H1 (cell line): ENCODE measurements around the gene HSD11B1L. TPM values are rescaled to one million over a fixed set of nuclear protein-coding genes. Genes with fewer than 3 reads are reported as not detected.
A peak's percentile ranks its signal among the peaks of the same experiment; 100 is the strongest.

Experiments
- CTCF ChIA-PET: fragments of 300-600 bp; sonication (Branson Sonifier 250); formaldehyde crosslinking; loops from one replicate; lab custom pipeline; 2021; ENCODE audit not compliant: partially characterized antibody; lab: Charles Lee
- POLR2A ChIA-PET: fragments of 300-600 bp; sonication (Branson Sonifier 250); formaldehyde crosslinking; loops from one replicate; lab custom pipeline; 2021; ENCODE audit warnings: inconsistent platforms; ENCODE audit not compliant: partially characterized antibody; lab: Charles Lee
- DNase-seq, 2 experiments: peaks; one replicate each; pipeline versions ENCODE4 v3.0.0 to v3.0.0-alpha.2; 2010 to 2022; ENCODE audit warnings: low spot score in 2 of 2, low read depth in 1 of 2, mixed read lengths in 1 of 2
- FAIRE-seq: peaks from 2 replicates; lab custom pipeline; 2011; peaks lifted over from hg19 to GRCh38; lab: Jason Lieb, UNC
- H2AFZ ChIP-seq: 2 replicates; pipeline ENCODE4 v1.8.1; 2012; ENCODE audit warnings: low read length, inconsistent platforms
- H2AK5ac ChIP-seq: 2 replicates; pipeline ENCODE4 v1.6.1; 2013; ENCODE audit warnings: low read depth, low read length
- H2BK120ac ChIP-seq: replicated peaks from 2 replicates; pipeline ENCODE3; 2013; ENCODE audit warnings: low read depth, low read length, inconsistent platforms
- H2BK12ac ChIP-seq: 2 replicates; pipeline ENCODE4 v1.6.1; 2013; ENCODE audit warnings: low read depth, low read length
- H2BK15ac ChIP-seq: 2 replicates; pipeline ENCODE4 v1.6.1; 2013; ENCODE audit warnings: low read length
- H2BK20ac ChIP-seq: 2 replicates; pipeline ENCODE4 v1.6.1; 2013; ENCODE audit warnings: low read length
- H2BK5ac ChIP-seq: 2 replicates; pipeline ENCODE4 v1.6.1; 2013; ENCODE audit warnings: low read depth, low read length
- H3K14ac ChIP-seq: 2 replicates; pipeline ENCODE4 v1.6.1; 2013; ENCODE audit warnings: inconsistent platforms; ENCODE audit not compliant: insufficient read length
- H3K18ac ChIP-seq: 2 replicates; pipeline ENCODE4 v1.6.1; 2013; ENCODE audit warnings: low read length; ENCODE audit errors: extremely low read depth
- H3K23ac ChIP-seq: 2 replicates; pipeline ENCODE4 v1.6.1; 2013; ENCODE audit warnings: inconsistent platforms; ENCODE audit not compliant: insufficient read length
- H3K23me2 ChIP-seq: 2 replicates; pipeline ENCODE4 v1.6.1; 2013; ENCODE audit warnings: low read depth, low read length
- H3K27ac ChIP-seq: 2 replicates; pipeline ENCODE4 v1.6.1; 2011; ENCODE audit warnings: low read depth, low read length, inconsistent platforms
- H3K27me3 ChIP-seq, 4 experiments: replicated peaks in 1 of 4; 1 replicate in 1 of 4; 2 replicates in 3 of 4; pipeline versions ENCODE4 v1.6.1 to v1.8.1; 2011 to 2013; ENCODE audit warnings: low read length in 3 of 4, mild to moderate bottlenecking in 3 of 4, inconsistent platforms in 2 of 4, mixed read lengths in 2 of 4, moderate library complexity in 1 of 4; ENCODE audit not compliant: control insufficient read depth in 3 of 4, insufficient read depth in 3 of 4; ENCODE audit errors: extremely low read depth in 1 of 4
- H3K36me3 ChIP-seq, 4 experiments: 2 replicates each; pipeline versions ENCODE4 v1.6.1 to v1.8.1; 2011 to 2013; ENCODE audit warnings: mild to moderate bottlenecking in 4 of 4, low read length in 3 of 4, moderate library complexity in 2 of 4, control low read depth in 1 of 4, inconsistent platforms in 1 of 4; ENCODE audit not compliant: insufficient read depth in 4 of 4, control insufficient read depth in 2 of 4
- H3K4ac ChIP-seq: replicated peaks from 2 replicates; pipeline ENCODE3; 2013; ENCODE audit warnings: low read length, low read depth, mixed read lengths, inconsistent platforms; ENCODE audit not compliant: insufficient read length
- H3K4me1 ChIP-seq, 4 experiments: replicated peaks in 1 of 4; 1 replicate in 1 of 4; 2 replicates in 3 of 4; pipeline versions ENCODE4 v1.6.1 to v1.8.1; 2011 to 2013; ENCODE audit warnings: low read length in 3 of 4, inconsistent platforms in 2 of 4, mixed read lengths in 1 of 4; ENCODE audit not compliant: insufficient read depth in 4 of 4, control insufficient read depth in 3 of 4
- H3K4me2 ChIP-seq, 2 experiments: 2 replicates each; pipeline versions ENCODE4 v1.6.1 to v1.8.1; 2011 to 2013; ENCODE audit warnings: low read depth in 2 of 2, low read length in 2 of 2, control low read depth in 1 of 2, inconsistent platforms in 1 of 2, mild to moderate bottlenecking in 1 of 2; ENCODE audit not compliant: insufficient read depth in 1 of 2
- H3K4me3 ChIP-seq, 4 experiments: fragments of 200-600, 300-600 bp in 1 of 4; sonication (generic), shearing (Covaris generic), sonication (Bioruptor Twin) in 1 of 4; 2 replicates each; pipeline versions ENCODE4 v1.5.1 to v1.8.1; 2011 to 2016; ENCODE audit warnings: low read length in 4 of 4, low read depth in 3 of 4, control low read depth in 2 of 4, inconsistent platforms in 2 of 4, mild to moderate bottlenecking in 2 of 4, mixed read lengths in 1 of 4, moderate library complexity in 1 of 4; ENCODE audit not compliant: insufficient read depth in 2 of 4; ENCODE audit errors: extremely low read depth in 1 of 4
- H3K56ac ChIP-seq: replicated peaks from 2 replicates; pipeline ENCODE3; 2013; ENCODE audit warnings: low read depth, mild to moderate bottlenecking, mixed read lengths, low read length, inconsistent platforms; ENCODE audit not compliant: insufficient read length
- H3K79me1 ChIP-seq: 2 replicates; pipeline ENCODE4 v1.6.1; 2013; ENCODE audit warnings: low read depth, low read length, control low read depth
- H3K79me2 ChIP-seq, 2 experiments: 2 replicates each; pipeline versions ENCODE4 v1.6.1 to v1.8.1; 2012 to 2013; ENCODE audit warnings: low read length in 2 of 2, mild to moderate bottlenecking in 2 of 2, inconsistent platforms in 1 of 2; ENCODE audit not compliant: insufficient read depth in 2 of 2, control insufficient read depth in 1 of 2
- H3K9ac ChIP-seq, 4 experiments: replicated peaks in 1 of 4; 1 replicate in 1 of 4; 2 replicates in 3 of 4; pipeline versions ENCODE4 v1.6.1 to v1.8.1; 2011 to 2013; ENCODE audit warnings: low read depth in 3 of 4, low read length in 3 of 4, control low read depth in 2 of 4, mild to moderate bottlenecking in 2 of 4, moderate library complexity in 2 of 4, inconsistent platforms in 1 of 4; ENCODE audit errors: extremely low read depth in 1 of 4
- H3K9me3 ChIP-seq, 2 experiments: 2 replicates each; pipeline versions ENCODE4 v1.6.1 to v1.8.1; 2012 to 2013; ENCODE audit warnings: mild to moderate bottlenecking in 2 of 2, moderate library complexity in 2 of 2, control low read depth in 1 of 2, inconsistent platforms in 1 of 2, low read depth in 1 of 2, low read length in 1 of 2, mixed read lengths in 1 of 2; ENCODE audit not compliant: insufficient read depth in 2 of 2
- H4K20me1 ChIP-seq, 2 experiments: replicated peaks in 1 of 2; 2 replicates each; pipeline versions ENCODE3 to v1.8.1; 2011 to 2013; ENCODE audit warnings: inconsistent platforms in 2 of 2, low read length in 2 of 2, mild to moderate bottlenecking in 1 of 2; ENCODE audit not compliant: insufficient read depth in 2 of 2, control insufficient read depth in 1 of 2
- H4K5ac ChIP-seq: 2 replicates; pipeline ENCODE4 v1.6.1; 2013; ENCODE audit warnings: low read length, low read depth, mixed read lengths, inconsistent platforms; ENCODE audit not compliant: insufficient read length
- H4K8ac ChIP-seq: 2 replicates; pipeline ENCODE4 v1.8.0; 2013; ENCODE audit warnings: mild to moderate bottlenecking, moderate library complexity, low read length, inconsistent platforms; ENCODE audit not compliant: insufficient read depth; ENCODE audit errors: extremely low read depth
- H4K91ac ChIP-seq: replicated peaks from 2 replicates; pipeline ENCODE3; 2013; ENCODE audit warnings: low read length, mixed read lengths, inconsistent platforms; ENCODE audit not compliant: insufficient read length
- POLR2A ChIP-seq, 2 experiments: IDR thresholded peaks; 1 replicate in 1 of 2; 2 replicates in 1 of 2; pipeline ENCODE4 v1.6.1; 2011; ENCODE audit warnings: low read depth in 2 of 2, low read length in 2 of 2, mild to moderate bottlenecking in 2 of 2; ENCODE audit errors: control extremely low read depth in 1 of 2
- SAP30 ChIP-seq: fragments of 300-600 bp; sonication (generic); IDR thresholded peaks from 2 replicates; pipeline ENCODE4 v1.7.1; 2012; ENCODE audit warnings: low read length, moderate library complexity, mild to moderate bottlenecking, inconsistent platforms; ENCODE audit not compliant: insufficient read depth, insufficient replicate concordance
- WGBS, 2 experiments: shearing (Covaris generic) in 1 of 2; methylation state at CpG; one replicate each; pipeline versions ENCODE4 v1.1.6 to v1.1.7; 2013 to 2015; ENCODE audit warnings: low lambda C conversion rate in 2 of 2, mixed read lengths in 2 of 2, inconsistent platforms in 1 of 2, low coverage in 1 of 2, missing lambda C conversion rate in 1 of 2; ENCODE audit not compliant: insufficient replicate concordance in 2 of 2, insufficient coverage in 1 of 2, insufficient read length in 1 of 2; ENCODE audit errors: extremely low coverage in 1 of 2, missing lambda C conversion rate in 1 of 2; 5-methylcytosine and 5-hydroxymethylcytosine counted together
- polyA plus RNA-seq, 7 experiments: library from polyadenylated mRNA; depleted of rRNA in 3 of 7; stranded (reverse) in 5 of 7; unstranded in 2 of 7; fragments of >200 nt in 5 of 7; fragments of 200-250 nt in 2 of 7; gene quantifications; 1 replicate in 5 of 7; 2 replicates in 1 of 7; 4 replicates in 1 of 7; pipeline versions ENCODE4 v1.2.1 to v1.2.3, GENCODE V29; 2011 to 2013; ENCODE audit warnings: missing spikeins in 2 of 7, mixed read lengths in 2 of 7
- total RNA-seq: library from RNA; stranded (reverse); fragmentation: NEBNext Ultra II Directional; extraction: Animal tissue kit (Norgen Biotek cat#: 25700); gene quantifications from 2 replicates; pipeline ENCODE4 v1.2.1, GENCODE V29; 2021

HSD11B1L gene
- total and polyA plus RNA-seq, 2 of the 8 experiments (the other 6 are each of a cell fraction or from before 2014, with no cell fraction given), result 8.2 to 20.6 TPM

DNA sequence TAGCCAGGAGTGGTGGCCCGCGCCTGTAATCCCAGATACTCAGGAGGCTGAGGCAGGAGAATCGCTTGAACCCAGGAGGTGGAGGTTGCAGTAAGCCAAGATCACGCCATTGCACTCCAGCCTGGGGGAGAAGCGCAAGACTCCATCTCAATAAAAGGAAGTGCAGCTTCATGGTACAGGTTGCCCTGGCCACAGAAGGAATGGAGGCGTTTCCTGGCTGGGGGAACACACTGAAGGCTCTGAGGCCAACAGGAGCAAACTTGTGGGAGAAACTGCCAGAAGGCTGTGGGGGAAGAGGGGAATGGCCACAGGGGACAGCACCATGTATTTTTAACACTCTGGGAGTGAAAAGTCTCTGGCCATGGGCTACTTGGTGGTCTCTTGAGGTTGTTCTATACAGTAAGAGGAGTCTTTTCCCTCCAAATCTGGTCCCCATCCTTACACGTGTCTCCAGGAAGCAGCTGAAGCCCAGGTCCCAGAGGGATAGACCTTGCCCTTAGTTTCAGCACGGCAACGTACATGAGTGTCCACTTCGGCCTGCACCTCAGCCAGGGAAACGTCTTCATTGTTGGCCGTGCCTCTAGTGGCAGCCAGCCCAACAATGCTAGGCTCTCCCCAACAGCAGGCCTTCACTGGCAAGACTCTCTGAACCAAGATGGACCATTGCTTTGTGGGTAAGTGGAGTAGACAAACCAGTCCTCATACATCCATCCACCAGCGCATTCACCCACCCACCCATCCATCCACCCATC lies 7.9 kb upstream of the HSD11B1L start:
- H3K79me1 ChIP-seq, result no peaks in the 10 kb centered on the region; the same call in 1 of the 2 replicates
- no peak overlapping the region for H2AK5ac ChIP-seq
- CTCF ChIA-PET, result interaction anchor here (1.3 kb wide), 1 partner anchor 30 kb away, joined by 4 read pairs; no protein-coding TSS in a partner anchor
- POLR2A ChIA-PET, result interaction anchor here (1.3 to 2.0 kb wide), 2 partner anchors 17 to 18 kb away, joined by 4 to 8 read pairs; partner anchors contain the start of gene RPL36
- no peak overlapping the region for H3K14ac ChIP-seq
- H3K36me3 ChIP-seq, result peaks cover 10 to 18% (median 14%) of the 10 kb centered on the region in 4 experiments
- no peak overlapping the region; the same call in 1 of the 2 replicates for H4K8ac ChIP-seq
- no peak overlapping the region for H4K91ac ChIP-seq
- no peak overlapping the region for H2BK5ac ChIP-seq
- H3K56ac ChIP-seq, result no peak overlapping the region
- WGBS, 2 experiments, result 99% methylated on average over 12 of the region's 13 CpGs; no CpG with 5 or more reads in 1 of the 2 experiments
- peak in 1 of 2 experiments; percentile 20; a peak in 1 of 3 replicates for TF ChIP-seq POLR2A (IDR thresholded peaks at IDR 0.05; ENCODE audit: control extremely low read depth in 1 of 2, low read depth in 2 of 2, low read length in 2 of 2)
- no peak for TF ChIP-seq SAP30
- TF ChIP-seq, all 59 proteins: peak for 1
- H3K18ac ChIP-seq, result no peak overlapping the region
- peaks cover 0 to 3% of the 10 kb centered on the region in 2 experiments for H4K20me1 ChIP-seq
- H3K4me2 ChIP-seq, result no peak overlapping the region
- no peaks in the 10 kb centered on the region for H3K9me3 ChIP-seq
- H3K4ac ChIP-seq, result no peak overlapping the region
- H3K9ac ChIP-seq, result no peak overlapping the region
- H3K4me1 ChIP-seq, result peaks cover 0 to 3% (median under 1%) of the 10 kb centered on the region in 4 experiments; a peak in 2 of 7 replicates
- no peaks in the 10 kb centered on the region for H3K27me3 ChIP-seq
- no peak overlapping the region for H2BK12ac ChIP-seq
- no peak overlapping the region for H3K27ac ChIP-seq
- H2BK15ac ChIP-seq, result no peak overlapping the region
- no peak overlapping the region for H2BK20ac ChIP-seq
- DNase-seq (no peak), FAIRE-seq (no peak)
- no peak overlapping the region for H4K5ac ChIP-seq
- H3K4me3 ChIP-seq, result no peak overlapping the region
- no peak overlapping the region for H3K23ac ChIP-seq
- H2AFZ ChIP-seq, result no peak overlapping the region
- H3K23me2 ChIP-seq, result peaks cover 7% of the 10 kb centered on the region; the same call in 1 of the 2 replicates
- no peaks in the 10 kb centered on the region for H3K79me2 ChIP-seq
- no peak overlapping the region for H2BK120ac ChIP-seq
